NCI-H187 (cell line): ENCODE results near the gene CDH4.

Experiments used
- DNase-seq, 2 experiments: peaks; one replicate each; lab custom pipeline; 2025; lab: John Stamatoyannopoulos, UW

CDH4 gene

DNA sequence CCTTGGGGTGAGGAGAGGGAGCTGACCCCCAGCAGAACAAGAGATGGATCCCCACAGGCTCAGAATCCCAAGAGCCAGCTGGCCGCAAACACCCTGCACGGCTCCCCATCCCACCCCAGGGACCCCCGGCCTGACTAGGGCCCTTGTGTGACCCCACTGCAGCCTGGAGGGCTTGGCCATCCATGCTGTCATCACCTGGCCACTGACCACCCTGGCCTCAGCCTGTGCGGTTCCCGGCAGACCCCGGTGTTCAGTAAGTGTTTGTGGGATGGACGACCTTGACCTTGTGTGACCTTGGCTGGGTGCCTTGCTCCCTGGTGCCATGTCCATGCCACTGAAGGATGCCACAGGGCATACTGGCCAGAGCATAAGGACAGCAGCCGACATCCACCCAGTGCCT is 485.3 kb downstream of the CDH4 start:
- DNase-seq, result no peak

GRCh38 chr20:61737812-61738443 is 485.9 kb downstream of the CDH4 start:
- no peak for DNase-seq

DNA sequence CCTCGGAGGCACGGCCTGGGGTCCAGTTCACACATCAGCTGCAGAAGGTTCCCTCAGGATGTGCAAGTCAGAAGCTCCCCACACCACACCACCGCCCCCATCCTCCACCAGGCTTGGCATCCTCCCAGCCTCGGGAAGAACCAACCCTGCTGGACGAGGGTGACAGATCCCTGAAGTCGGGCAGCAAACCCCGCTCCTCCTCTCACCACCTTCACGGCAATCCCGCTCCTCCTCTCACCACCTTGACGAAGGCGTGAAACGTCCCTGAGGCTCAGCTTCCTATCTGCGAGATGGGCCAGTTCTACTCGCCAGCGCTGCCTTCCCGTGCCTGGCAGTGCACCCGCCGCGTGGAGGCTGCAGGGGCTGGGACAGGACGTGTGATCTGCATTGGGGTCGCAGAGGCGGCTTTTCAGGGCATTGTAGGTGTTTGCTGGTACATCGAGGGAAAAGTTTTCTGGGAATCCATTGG is 486.6 kb downstream of the CDH4 start:
- DNase-seq, result no peak

GRCh38 chr20:61739086-61739831 is 487.2 kb downstream of the CDH4 start:
- no peak for DNase-seq

- no peak for DNase-seq
These were observed 487.7 kb downstream of the CDH4 start for GRCh38 chr20:61739832-61740118.

GRCh38 chr20:61742097-61742825 is 490.2 kb downstream of the CDH4 start:
- DNase-seq, result no peak

- no peak for DNase-seq
These were observed 491.5 kb downstream of the CDH4 start for GRCh38 chr20:61743606-61744005.

GRCh38 chr20:61744691-61745396 is 492.8 kb downstream of the CDH4 start:
- DNase-seq, result no peak

GRCh38 chr20:61745397-61746146 is 493.5 kb downstream of the CDH4 start:
- DNase-seq, result no peak

GRCh38 chr20:61746147-61746646 is 494.1 kb downstream of the CDH4 start:
- DNase-seq, result no peak

DNA sequence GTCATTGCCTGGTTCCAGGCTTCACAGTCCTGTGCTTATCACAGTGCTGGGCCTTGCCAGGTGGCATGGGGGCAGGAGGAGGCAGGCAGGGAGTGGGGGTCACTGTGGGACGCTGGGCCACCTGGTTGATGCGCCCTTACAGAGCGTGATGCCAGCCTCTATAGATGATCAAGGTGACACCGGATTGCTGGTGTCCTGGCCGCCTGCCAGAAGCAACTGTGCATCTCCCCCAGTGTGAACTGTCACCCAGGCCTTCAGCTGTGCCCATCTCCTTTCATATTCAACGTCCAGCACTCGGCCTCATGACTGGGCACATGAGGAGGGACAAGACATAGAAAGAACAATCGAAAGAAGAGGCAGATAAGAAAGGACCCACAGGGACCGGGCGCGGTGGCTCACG is 494.7 kb downstream of the CDH4 start:
- no peak for DNase-seq

DNA sequence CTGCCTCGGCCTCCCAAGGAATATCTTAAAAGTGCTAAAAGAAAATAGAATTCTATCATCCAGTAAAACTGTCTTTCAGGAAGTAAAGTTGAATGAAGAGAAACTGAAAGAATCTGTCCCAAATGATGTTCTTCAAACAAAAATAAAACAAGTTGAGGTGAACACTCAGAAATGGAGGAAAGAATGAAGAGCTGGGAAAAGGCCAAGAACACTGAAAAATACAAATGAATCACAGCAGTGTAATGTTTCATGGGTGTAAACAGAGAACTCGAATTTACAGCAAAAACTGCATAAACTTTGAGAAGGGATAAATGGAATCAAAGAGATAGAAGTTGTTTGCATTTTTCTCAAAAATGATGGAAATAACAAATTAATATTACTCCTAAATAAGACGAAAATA is 496.3 kb downstream of the CDH4 start:
- no peak for DNase-seq

GRCh38 chr20:61749406-61750075 is 497.5 kb downstream of the CDH4 start:
- DNase-seq, result no peak

GRCh38 chr20:61750093-61750492 is 498.0 kb downstream of the CDH4 start:
- DNase-seq, result no peak

GRCh38 chr20:61752576-61752975 is 500.5 kb downstream of the CDH4 start:
- DNase-seq, result no peak

- DNase-seq, result no peak
These were observed 501.4 kb downstream of the CDH4 start for GRCh38 chr20:61753316-61753942.

DNA sequence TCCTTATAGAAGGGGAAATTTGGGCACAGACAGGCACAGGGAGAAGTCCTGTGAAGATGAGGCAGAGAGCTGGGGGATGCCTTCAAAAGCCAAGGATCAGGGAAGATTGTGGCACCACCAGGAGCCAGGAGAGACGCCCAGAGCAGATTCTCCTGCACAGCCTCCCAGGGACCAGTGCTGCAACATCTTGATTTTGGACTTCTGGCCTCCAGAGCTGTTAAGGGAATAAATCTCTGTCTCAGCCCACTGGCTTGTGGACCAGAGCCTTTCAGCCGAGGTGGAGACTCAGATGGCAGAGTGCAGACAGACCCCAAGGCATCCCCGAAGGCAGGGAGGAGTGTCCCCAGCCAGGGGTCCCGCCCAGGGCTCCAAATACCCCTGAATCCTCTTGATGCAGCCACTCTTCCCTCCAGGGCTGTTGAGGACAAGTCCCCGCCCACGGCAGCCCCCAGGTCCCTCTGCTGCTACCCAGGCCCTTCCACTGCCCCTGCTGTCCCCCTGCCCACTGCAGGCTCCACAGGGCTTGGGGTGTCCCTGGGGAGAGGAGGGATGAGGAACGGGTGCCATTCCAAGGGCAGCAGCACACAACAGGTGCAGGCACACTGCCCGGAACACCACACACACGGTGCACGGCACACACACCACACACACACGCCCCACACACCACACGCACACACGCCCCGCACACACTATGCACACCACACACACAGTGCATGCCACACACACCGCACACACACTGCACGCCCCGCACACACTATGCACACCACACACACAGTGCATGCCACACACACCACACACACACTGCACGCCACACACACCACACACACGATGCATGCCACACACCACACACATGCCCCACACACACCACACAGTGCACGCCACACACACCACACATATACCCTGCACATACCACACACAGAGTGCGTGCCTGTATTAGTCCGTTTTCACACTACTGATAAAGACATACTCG is 502.2 kb downstream of the CDH4 start:
- DNase-seq, result no peak

DNA sequence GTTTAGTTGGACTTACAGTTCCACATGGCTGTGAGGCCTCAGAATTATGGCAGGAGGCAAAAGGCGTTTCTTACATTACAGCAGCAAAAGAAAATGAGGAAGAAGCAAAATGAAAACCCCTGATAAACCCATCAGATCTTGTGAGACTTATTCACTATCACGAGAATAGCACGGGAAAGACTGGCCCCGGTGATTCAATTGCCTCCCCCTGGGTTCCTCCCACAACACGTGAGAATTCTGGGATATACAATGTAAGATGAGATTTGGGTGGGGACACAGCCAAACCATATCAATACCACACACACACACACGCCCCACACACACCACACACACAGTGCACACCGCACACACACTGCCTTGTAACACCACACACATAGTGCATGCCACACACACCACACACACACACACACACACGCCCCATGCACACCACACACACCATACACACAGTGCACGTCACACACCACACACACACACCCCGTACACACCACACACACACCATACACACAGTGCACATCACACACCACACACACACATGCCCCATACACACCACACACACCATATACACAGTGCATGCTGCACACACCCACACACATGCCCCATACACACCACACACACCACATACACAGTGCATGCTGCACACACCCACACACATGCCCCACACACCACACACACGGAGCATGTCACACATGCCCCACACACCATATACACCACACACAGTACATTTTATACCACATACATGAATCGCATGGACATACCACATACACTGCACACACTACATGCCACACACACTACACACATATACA is 503.1 kb downstream of the CDH4 start:
- no peak for DNase-seq
